ENCODE measurements around the gene AGAP1.

GRCh38 chr2:235733761-235734160 is 239.9 kb downstream of the AGAP1 start:
- TF ChIP-seq POLR2A (IDR thresholded peaks at IDR 0.05) (no peak), CTCF (IDR thresholded peaks at IDR 0.05) (no peak), EP300 (IDR thresholded peaks at IDR 0.05) (no peak)
